Smooth muscle cell (in vitro differentiated cells): ENCODE data around the gene TEKT3. TPM values are rescaled to one million over a fixed set of nuclear protein-coding genes. Genes with fewer than 3 reads are reported as not detected.

Experiments
- DNase-seq: peaks from one replicate; lab custom pipeline; 2025; ENCODE audit not compliant: unreplicated experiment; lab: John Stamatoyannopoulos, UW
- H2AFZ ChIP-seq: fragments of 200-600 bp; sonication (generic); 2 replicates; pipeline ENCODE4 v1.6.0; 2016; ENCODE audit warnings: antibody characterized with exemption, low read depth, mild to moderate bottlenecking
- H3F3A ChIP-seq: fragments of 200-600 bp; sonication (generic); 2 replicates; pipeline ENCODE4 v1.6.0; 2017; ENCODE audit warnings: antibody characterized with exemption, low read depth
- H3K27ac ChIP-seq: fragments of 200-600 bp; sonication (generic); 2 replicates; pipeline ENCODE4 v1.5.1; 2016; ENCODE audit warnings: low read depth, mild to moderate bottlenecking
- H3K27me3 ChIP-seq: fragments of 200-600 bp; sonication (generic); 2 replicates; pipeline ENCODE4 v1.6.1; 2016; ENCODE audit warnings: low read depth, mild to moderate bottlenecking
- H3K36me3 ChIP-seq: fragments of 200-600 bp; sonication (generic); 2 replicates; pipeline ENCODE4 v1.5.1; 2016; ENCODE audit warnings: low read depth
- H3K4me1 ChIP-seq: fragments of 200-600 bp; sonication (generic); 2 replicates; pipeline ENCODE4 v1.5.1; 2016; ENCODE audit warnings: low read depth
- H3K4me2 ChIP-seq: fragments of 200-600 bp; sonication (generic); 2 replicates; pipeline ENCODE4 v1.6.0; 2016; ENCODE audit warnings: mild to moderate bottlenecking
- H3K4me3 ChIP-seq: fragments of 200-600 bp; sonication (generic); 2 replicates; pipeline ENCODE4 v1.5.1; 2016; ENCODE audit warnings: mild to moderate bottlenecking
- H3K79me2 ChIP-seq: fragments of 200-600 bp; sonication (generic); 2 replicates; pipeline ENCODE4 v1.6.0; 2016; ENCODE audit warnings: low read depth, mild to moderate bottlenecking
- H3K9ac ChIP-seq: fragments of 200-600 bp; sonication (generic); 2 replicates; pipeline ENCODE4 v1.6.0; 2016; ENCODE audit warnings: low read depth
- H3K9me3 ChIP-seq: fragments of 200-600 bp; sonication (generic); replicated peaks from 2 replicates; pipeline ENCODE4 v1.5.1; 2016; ENCODE audit warnings: low read depth
- H4K20me1 ChIP-seq: fragments of 200-600 bp; sonication (generic); 2 replicates; pipeline ENCODE4 v1.6.0; 2016; ENCODE audit warnings: low read depth
- CTCF ChIP-seq: fragments of 200-600 bp; sonication (generic); IDR thresholded peaks from 2 replicates; pipeline ENCODE4 v1.5.1; 2017; ENCODE audit warnings: borderline replicate concordance, mild to moderate bottlenecking, antibody characterized with exemption; ENCODE audit not compliant: insufficient read depth, poor library complexity, severe bottlenecking
- WGBS: methylation state at CpG from one replicate; pipeline ENCODE4 v1.1.7; 2016; ENCODE audit warnings: low lambda C conversion rate; 5-methylcytosine and 5-hydroxymethylcytosine counted together
- polyA plus RNA-seq: library from polyadenylated mRNA; unstranded; fragments of >200 nt; fragmentation: Nextera tagmentation; extraction: Ambion mirVana; gene quantifications from 2 replicates; pipeline ENCODE4 v1.2.1, GENCODE V29; 2016
- total RNA-seq: library from RNA; depleted of rRNA; stranded (reverse); fragments of >200 nt; gene quantifications from 2 replicates; pipeline ENCODE4 v1.2.3, GENCODE V29; 2014

Gene TEKT3
- total and polyA plus RNA-seq, 2 experiments from 2014 or later: 0.09 to 1.00 TPM

GRCh38 chr17:15298176-15298575, 43.2 kb downstream of the TEKT3 start:
- Histone ChIP-seq H2AFZ (no peak overlapping the region), H3F3A (no peaks in the 10 kb centered on the region), H3K27me3 (no peaks in the 10 kb centered on the region), H3K36me3 (no peaks in the 10 kb centered on the region), H3K9me3 (no peaks in the 10 kb centered on the region), H3K79me2 (no peaks in the 10 kb centered on the region), H3K4me2 (no peak overlapping the region), H3K4me1 (no peaks in the 10 kb centered on the region), H4K20me1 (no peaks in the 10 kb centered on the region), H3K4me3 (no peak overlapping the region), H3K9ac (no peak overlapping the region), H3K27ac (no peak overlapping the region)
- DNase-seq: no peak
- WGBS: 67% methylated on average over 5 of the region's 5 CpGs
- TF ChIP-seq CTCF: no peak

GRCh38 chr17:15293558-15293957, 47.8 kb downstream of the TEKT3 start:
- WGBS: 40% methylated on average over 3 of the region's 3 CpGs
- TF ChIP-seq CTCF: no peak
- H3K36me3 ChIP-seq: no peaks in the 10 kb centered on the region
- H3K4me3 ChIP-seq: no peak overlapping the region
- no peaks in the 10 kb centered on the region for H3K9me3 ChIP-seq
- no peak overlapping the region for H2AFZ ChIP-seq
- no peak overlapping the region for H3K9ac ChIP-seq
- H4K20me1 ChIP-seq: no peaks in the 10 kb centered on the region
- H3F3A ChIP-seq: no peaks in the 10 kb centered on the region
- H3K4me1 ChIP-seq: no peaks in the 10 kb centered on the region
- DNase-seq: no peak
- H3K79me2 ChIP-seq: no peaks in the 10 kb centered on the region
- H3K27ac ChIP-seq: no peak overlapping the region
- H3K27me3 ChIP-seq: no peaks in the 10 kb centered on the region
- H3K4me2 ChIP-seq: no peak overlapping the region

- Histone ChIP-seq H3K27ac (no peak overlapping the region), H3F3A (no peaks in the 10 kb centered on the region), H2AFZ (no peak overlapping the region), H3K36me3 (no peaks in the 10 kb centered on the region), H3K27me3 (no peaks in the 10 kb centered on the region), H3K9me3 (no peaks in the 10 kb centered on the region), H3K79me2 (no peaks in the 10 kb centered on the region), H3K4me2 (no peak overlapping the region), H3K9ac (no peak overlapping the region), H3K4me1 (no peaks in the 10 kb centered on the region), H4K20me1 (no peaks in the 10 kb centered on the region), H3K4me3 (no peak overlapping the region)
- DNase-seq: no peak
- WGBS: 88% methylated on average over 8 of the region's 8 CpGs
- no peak for TF ChIP-seq CTCF
Observed at GRCh38 chr17:15291674-15292361, 49.6 kb downstream of the TEKT3 start.

- H3K9me3 ChIP-seq: no peaks in the 10 kb centered on the region
- no peaks in the 10 kb centered on the region for H3K79me2 ChIP-seq
- no peaks in the 10 kb centered on the region for H3K27me3 ChIP-seq
- no peaks in the 10 kb centered on the region for H4K20me1 ChIP-seq
- no peak for DNase-seq
- H3K27ac ChIP-seq: no peak overlapping the region
- TF ChIP-seq CTCF: no peak
- no peaks in the 10 kb centered on the region for H3F3A ChIP-seq
- no peaks in the 10 kb centered on the region for H3K36me3 ChIP-seq
- H2AFZ ChIP-seq: no peak overlapping the region
- no peak overlapping the region for H3K4me3 ChIP-seq
- 91% methylated on average over 6 of the region's 6 CpGs for WGBS
- no peak overlapping the region for H3K4me2 ChIP-seq
- no peak overlapping the region for H3K9ac ChIP-seq
- H3K4me1 ChIP-seq: no peaks in the 10 kb centered on the region
Observed at GRCh38 chr17:15290605-15291004, 50.8 kb downstream of the TEKT3 start.
